Activated T-cell treated with anti-CD3 and anti-CD28 coated beads, Interleukin-2, amount 50 U/mL, for 4 hours (primary cell): ENCODE results near the gene CEP170B. TPM values are rescaled to one million over a fixed set of nuclear protein-coding genes. Genes with fewer than 3 reads are reported as not detected.
"Not testable (repeated sequence)": the region's sequence is repeated elsewhere in the genome, so short reads cannot be mapped to it uniquely, and the experiment has no call there.

ENCODE experiments used
- ATAC-seq, 2 donors: fragments of 200-7000 bp; cut with Tn5 transposase; one replicate each; pipeline ENCODE4 v1.10.0; 2021
- DNase-seq: peaks from one replicate; pipeline ENCODE4 v3.0.0-alpha.2; 2020
- H3K27me3 Mint-ChIP-seq: one replicate; pipeline ENCODE4 v1.8.0; 2021; ENCODE audit warnings: low read depth, mixed read lengths
- H3K36me3 Mint-ChIP-seq: one replicate; pipeline ENCODE4 v1.8.0; 2022; ENCODE audit warnings: mixed read lengths; ENCODE audit not compliant: insufficient read depth
- H3K4me1 Mint-ChIP-seq: one replicate; pipeline ENCODE4 v1.8.0; 2021; ENCODE audit warnings: low read depth, mixed read lengths
- H3K4me3 Mint-ChIP-seq: one replicate; pipeline ENCODE4 v1.8.0; 2021; ENCODE audit warnings: mild to moderate bottlenecking, moderate library complexity, mixed read lengths
- H3K9me3 Mint-ChIP-seq: one replicate; pipeline ENCODE4 v1.8.0; 2021; ENCODE audit warnings: mixed read lengths
- total RNA-seq, 3 donors: library from RNA; stranded (reverse); gene quantifications; one replicate each; pipeline ENCODE4 v1.2.1, GENCODE V29; 2021

Gene CEP170B
- total RNA-seq, 3 donors from 2014 or later, result 6.9 to 11.1 (median 7.5) TPM

DNA sequence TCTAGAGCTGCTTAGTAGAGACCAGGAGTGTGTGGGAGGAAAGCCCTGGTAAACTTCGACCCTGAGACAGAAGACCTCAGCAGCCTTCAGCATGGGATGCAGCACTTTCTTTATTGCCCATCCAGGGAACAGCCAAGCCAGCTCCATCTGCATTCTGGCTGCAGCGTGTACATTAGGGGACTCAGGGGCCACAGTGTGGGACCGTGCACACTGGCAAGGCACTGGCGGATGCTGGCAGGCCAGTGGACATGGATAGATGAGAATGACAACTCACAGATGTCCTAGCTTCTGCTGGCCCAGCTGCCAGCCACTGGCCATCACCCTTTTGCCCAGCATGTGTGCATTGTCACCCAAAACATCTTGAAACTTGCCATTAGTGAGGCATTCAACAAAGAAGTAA is 72.1 kb downstream of the CEP170B start:
- H3K9me3 Mint-ChIP-seq, result no peaks in the 10 kb centered on the region
- H3K4me1 Mint-ChIP-seq, result peaks cover 4% of the 10 kb centered on the region
- DNase-seq, result peak; percentile 1
- peaks cover 11% of the 10 kb centered on the region for H3K27me3 Mint-ChIP-seq
- no peaks in the 10 kb centered on the region for H3K36me3 Mint-ChIP-seq
- no peak overlapping the region for H3K4me3 Mint-ChIP-seq
- ATAC-seq, result no peak

DNA sequence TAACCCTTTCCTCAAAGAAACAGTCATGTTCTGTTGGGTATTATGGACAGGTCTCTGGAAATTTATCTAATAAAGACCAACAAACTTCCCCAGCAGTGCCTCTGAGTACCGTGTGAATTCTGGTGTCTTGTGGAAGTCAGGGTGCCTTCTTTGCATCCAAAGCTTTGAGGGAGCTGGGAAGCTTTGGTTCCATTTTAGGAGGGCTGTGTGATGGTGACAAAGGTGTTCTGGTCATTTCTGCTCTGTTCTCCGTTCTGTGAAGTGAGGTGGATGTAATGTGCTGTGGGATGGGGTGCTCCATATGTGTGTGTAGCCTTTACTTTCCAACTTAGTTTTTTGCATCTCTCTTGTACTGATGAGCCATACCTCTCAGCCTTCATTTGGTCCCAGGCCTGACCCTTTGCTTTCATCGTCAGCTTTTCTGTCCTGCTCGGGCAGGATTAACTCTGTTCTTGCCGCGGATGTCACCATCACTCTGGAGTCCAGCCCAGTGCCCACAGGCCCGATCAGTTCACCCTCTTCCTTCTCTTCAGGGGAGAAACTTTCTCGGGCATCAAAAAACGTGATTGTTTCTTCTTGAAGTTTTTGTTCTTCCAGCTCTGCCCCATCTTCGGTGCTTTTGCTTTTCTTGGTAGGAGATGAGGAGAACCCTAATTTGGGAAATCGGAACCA is 72.8 kb downstream of the CEP170B start:
- no peak for ATAC-seq
- Mint-ChIP-seq H3K4me3 (no peak overlapping the region), H3K36me3 (no peaks in the 10 kb centered on the region), H3K9me3 (no peaks in the 10 kb centered on the region), H3K27me3 (peaks cover 11% of the 10 kb centered on the region), H3K4me1 (peaks cover 4% of the 10 kb centered on the region)
- DNase-seq, result no peak

DNA sequence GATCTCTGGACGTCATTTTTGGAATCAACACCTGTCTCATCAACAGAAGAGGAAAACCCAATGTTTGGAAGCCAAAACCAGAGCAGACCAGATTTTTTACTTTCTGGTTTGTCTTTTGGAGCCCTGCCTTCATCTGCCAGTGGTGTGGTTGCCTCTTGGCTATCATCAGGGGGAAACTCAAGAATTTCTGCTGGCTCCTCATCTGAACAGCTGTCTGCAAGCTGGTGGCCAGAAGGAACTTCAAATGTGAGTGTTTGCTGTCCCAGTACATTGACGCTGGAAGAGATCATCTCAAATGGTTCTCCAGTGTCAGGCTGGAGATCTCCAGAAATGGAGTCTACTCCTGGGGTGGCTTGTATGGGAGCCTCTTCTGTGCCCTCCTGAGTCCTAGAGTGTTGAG is 73.4 kb downstream of the CEP170B start:
- peaks cover 4% of the 10 kb centered on the region for H3K4me1 Mint-ChIP-seq
- H3K4me3 Mint-ChIP-seq, result no peak overlapping the region
- no peaks in the 10 kb centered on the region for H3K36me3 Mint-ChIP-seq
- no peaks in the 10 kb centered on the region for H3K9me3 Mint-ChIP-seq
- no peak for DNase-seq
- ATAC-seq, result no peak
- peaks cover 11% of the 10 kb centered on the region for H3K27me3 Mint-ChIP-seq

DNA sequence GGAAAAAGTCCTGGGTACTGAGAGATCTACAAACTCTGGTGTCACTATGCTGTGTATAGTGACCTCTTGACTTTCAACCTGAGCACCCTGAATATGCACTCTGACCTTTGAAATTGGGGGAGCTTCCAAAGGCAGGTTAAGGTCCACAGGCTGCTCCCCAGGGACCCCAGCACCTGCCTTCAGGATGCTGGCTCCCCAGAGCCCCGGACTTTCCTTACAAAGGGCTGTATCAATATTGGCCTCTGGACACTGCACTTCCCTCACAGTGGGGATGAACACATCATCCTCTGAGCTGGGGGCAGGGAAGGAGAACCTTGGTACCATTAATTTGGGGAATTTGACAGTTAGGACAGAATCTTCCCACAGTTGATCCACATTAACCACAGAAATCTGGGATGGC is 73.9 kb downstream of the CEP170B start:
- DNase-seq, result no peak

DNA sequence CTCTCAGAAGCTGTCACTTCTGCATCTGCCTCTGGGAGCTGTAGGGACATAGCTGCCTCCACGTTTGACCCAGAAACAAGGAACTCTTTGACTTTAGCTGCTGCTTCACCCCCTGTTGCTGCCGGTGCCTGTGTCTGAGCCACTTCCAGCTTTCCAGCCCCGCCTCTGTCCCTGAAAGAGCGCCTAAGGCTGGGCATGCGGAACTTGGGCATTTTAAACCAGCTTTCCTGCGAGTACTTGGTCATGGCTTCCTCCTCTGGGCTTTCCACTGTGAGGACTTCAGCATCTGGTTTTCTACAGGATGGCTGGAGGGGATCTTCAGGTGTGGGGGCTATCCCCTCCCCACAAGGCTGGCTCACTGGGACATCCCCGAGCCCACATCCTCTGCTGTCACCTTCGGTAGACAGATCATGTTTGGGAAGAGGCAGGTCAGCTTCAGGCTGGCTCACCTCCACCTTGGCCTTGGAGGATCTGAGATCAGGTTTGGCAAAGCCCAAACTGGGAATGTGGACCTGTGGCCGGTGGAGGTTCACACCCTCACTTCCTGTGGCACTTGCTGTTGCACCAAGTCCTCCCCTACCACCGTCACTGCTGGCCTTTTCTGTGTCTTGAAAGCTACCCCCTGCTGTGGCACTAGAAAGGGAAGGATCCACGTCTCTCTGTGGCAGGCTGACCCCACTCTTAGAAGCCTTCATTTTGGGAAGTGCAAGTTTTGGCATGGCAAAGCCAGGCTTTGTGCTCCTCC is 74.8 kb downstream of the CEP170B start:
- peaks cover 7% of the 10 kb centered on the region for H3K27me3 Mint-ChIP-seq
- DNase-seq (no peak), ATAC-seq (no peak)
- H3K36me3 Mint-ChIP-seq, result no peaks in the 10 kb centered on the region
- H3K4me1 Mint-ChIP-seq, result no peaks in the 10 kb centered on the region
- no peaks in the 10 kb centered on the region for H3K9me3 Mint-ChIP-seq
- no peak overlapping the region for H3K4me3 Mint-ChIP-seq

More for the DNA sequence above, 73.9 kb downstream of the CEP170B start:
- Mint-ChIP-seq H3K36me3 (no peaks in the 10 kb centered on the region), H3K27me3 (peaks cover 11% of the 10 kb centered on the region), H3K4me3 (no peak overlapping the region), H3K9me3 (no peaks in the 10 kb centered on the region), H3K4me1 (peaks cover 4% of the 10 kb centered on the region)
- no peak for ATAC-seq

DNA sequence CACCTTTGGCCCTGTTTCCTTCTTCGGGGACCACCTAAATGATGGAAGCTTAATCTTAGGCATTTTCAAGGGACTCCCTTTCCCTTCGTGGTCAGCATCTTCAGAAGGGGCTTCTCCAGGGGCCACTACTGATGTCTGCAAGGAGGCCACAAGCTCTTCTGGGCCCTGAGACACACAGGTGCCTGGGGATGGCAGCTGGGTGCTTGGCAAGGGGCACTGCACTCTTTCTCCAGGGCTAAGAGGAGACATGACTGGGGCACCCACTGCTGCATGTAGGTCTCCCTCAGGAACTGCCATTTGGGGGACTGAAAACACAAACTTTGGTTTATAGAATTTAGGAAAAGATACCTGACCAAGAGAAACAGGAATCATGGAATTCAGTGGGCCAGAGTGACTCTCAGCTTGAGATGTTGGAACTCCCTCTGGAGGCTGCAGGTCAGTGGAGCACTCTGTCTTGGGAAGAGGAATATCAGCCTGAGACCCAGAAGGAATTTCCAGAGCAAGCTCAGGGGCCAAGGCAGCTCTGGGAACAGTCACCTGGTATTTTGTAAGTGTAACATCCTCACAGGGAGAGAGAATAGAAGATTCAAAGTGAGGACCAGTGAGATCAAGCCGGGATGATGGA is 75.6 kb downstream of the CEP170B start:
- H3K36me3 Mint-ChIP-seq, result no peaks in the 10 kb centered on the region
- no peak for ATAC-seq
- no peaks in the 10 kb centered on the region for H3K9me3 Mint-ChIP-seq
- H3K4me3 Mint-ChIP-seq, result no peak overlapping the region
- peaks cover 8% of the 10 kb centered on the region for H3K27me3 Mint-ChIP-seq
- no peak for DNase-seq
- H3K4me1 Mint-ChIP-seq, result no peaks in the 10 kb centered on the region

DNA sequence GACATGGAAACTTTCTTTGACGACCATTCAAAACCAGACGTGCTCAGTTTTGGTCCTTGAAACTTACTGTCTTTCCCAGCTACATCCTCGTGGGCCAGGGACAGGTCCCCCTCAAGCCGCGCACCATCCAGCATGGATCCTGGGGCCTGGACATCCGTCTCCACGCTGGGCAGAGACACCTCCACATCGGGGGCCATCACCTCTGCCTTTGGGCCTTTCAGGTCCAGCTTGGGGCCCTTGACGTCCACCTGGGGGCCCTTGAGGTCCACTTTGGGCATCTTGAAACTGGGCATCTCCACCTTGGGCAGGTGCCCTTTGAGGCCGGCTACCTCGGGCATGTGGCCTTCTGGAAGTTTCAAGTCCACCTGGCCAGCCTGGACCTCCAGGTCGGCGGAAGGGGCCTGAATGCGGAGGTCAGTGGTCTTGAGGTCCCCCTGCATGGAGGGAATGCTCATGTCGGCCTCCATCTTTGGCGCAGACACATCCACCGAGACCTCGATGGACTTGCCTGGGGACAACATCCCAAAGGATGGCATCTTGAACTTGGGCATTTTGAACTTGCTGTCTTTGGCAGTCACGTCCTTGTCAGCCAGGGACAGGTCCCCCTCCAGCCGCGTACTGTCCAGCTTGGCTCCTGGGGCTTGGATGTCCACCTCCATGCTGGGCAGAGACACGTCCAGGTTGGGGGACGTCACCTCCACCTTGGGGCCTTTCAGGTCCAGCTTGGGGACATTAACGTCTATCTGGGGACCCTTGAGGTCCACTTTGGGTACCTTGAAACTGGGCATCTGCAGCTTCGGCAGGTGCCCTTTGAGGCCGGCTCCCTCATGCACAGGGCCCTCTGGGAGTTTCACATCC is 76.7 kb downstream of the CEP170B start:
- no peaks in the 10 kb centered on the region for H3K4me1 Mint-ChIP-seq
- H3K36me3 Mint-ChIP-seq, result no peaks in the 10 kb centered on the region
- peak; percentile 3 for DNase-seq
- H3K9me3 Mint-ChIP-seq, result no peaks in the 10 kb centered on the region
- H3K4me3 Mint-ChIP-seq, result no peak overlapping the region
- no peak for ATAC-seq
- H3K27me3 Mint-ChIP-seq, result peaks cover 8% of the 10 kb centered on the region

DNA sequence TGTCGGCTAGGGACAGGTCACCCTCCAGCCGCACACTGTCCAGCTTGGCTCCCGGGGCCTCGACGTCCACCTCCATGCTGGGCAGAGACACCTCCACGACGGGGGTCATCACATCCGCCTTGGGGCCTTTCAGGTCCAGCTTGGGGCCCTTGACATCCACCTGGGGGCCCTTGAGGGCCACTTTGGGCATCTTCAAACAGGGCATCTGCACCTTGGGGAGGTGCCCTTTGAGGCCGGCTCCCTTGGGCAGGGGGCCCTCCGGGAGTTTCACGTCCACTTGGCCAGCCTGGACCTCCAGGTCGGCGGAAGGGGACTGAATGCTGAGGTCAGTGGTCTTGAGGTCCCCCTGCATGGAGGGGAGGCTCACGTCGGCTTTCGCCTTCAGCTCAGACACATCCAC is 77.5 kb downstream of the CEP170B start:
- DNase-seq (no peak), ATAC-seq (no peak)
- no peaks in the 10 kb centered on the region for H3K4me1 Mint-ChIP-seq
- H3K27me3 Mint-ChIP-seq, result peaks cover 8% of the 10 kb centered on the region
- no peaks in the 10 kb centered on the region for H3K36me3 Mint-ChIP-seq
- H3K4me3 Mint-ChIP-seq, result no peak overlapping the region
- no peaks in the 10 kb centered on the region for H3K9me3 Mint-ChIP-seq

DNA sequence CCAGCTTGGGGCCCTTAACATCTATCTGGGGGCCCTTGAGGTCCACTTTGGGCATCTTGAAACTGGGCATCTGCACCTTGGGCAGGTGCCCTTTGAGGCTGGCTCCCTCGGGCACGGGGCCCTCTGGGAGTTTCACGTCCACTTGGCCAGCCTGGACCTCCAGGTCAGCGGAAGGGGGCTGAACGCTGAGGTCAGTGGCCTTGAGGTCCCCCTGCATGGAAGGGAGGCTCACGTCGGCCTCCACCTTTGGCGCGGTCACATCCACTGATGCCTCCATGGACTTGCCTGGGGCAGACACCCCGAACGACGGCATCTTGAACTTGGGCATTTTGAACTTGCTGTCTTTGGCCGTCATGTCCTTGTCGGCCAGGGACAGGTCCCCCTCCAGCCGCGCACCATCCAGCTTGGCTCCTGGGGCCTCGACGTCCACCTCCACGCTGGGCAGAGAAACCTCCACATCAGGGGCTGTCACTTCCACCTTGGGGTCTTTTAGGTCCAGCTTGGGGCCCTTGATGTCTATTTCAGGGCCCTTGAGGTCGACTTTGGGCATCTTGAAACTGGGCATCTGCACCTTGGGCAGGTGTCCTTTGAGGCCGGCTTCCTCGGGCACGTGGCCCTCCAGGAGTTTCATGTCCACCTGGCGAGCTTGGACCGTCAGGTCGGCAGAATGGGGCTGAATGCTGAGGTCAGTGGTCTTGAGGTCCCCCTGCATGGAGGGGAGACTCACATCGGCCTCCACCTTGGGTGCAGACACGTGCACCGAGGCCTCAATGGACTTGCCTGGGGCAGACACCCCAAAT is 78.3 kb downstream of the CEP170B start:
- not testable (repeated sequence) for H3K9me3 Mint-ChIP-seq, H3K27me3 Mint-ChIP-seq, H3K4me1 Mint-ChIP-seq, ATAC-seq, H3K36me3 Mint-ChIP-seq, H3K4me3 Mint-ChIP-seq
- DNase-seq, result peak; percentile 0

DNA sequence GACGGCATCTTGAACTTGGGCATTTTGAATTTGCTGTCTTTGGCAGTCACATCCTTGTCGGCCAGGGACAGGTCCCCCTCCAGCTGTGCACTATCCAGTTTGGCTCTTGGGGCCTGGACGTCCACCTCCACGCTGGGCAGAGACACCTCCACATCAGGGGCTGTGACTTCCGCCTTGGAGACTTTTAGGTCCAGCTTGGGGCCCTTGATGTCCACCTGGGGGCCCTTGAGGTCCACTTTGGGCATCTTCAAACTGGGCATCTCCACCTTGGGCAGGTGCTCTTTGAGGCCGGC is 78.9 kb downstream of the CEP170B start:
- not testable (repeated sequence) for DNase-seq, H3K4me3 Mint-ChIP-seq, H3K4me1 Mint-ChIP-seq, ATAC-seq, H3K9me3 Mint-ChIP-seq, H3K27me3 Mint-ChIP-seq, H3K36me3 Mint-ChIP-seq

DNA sequence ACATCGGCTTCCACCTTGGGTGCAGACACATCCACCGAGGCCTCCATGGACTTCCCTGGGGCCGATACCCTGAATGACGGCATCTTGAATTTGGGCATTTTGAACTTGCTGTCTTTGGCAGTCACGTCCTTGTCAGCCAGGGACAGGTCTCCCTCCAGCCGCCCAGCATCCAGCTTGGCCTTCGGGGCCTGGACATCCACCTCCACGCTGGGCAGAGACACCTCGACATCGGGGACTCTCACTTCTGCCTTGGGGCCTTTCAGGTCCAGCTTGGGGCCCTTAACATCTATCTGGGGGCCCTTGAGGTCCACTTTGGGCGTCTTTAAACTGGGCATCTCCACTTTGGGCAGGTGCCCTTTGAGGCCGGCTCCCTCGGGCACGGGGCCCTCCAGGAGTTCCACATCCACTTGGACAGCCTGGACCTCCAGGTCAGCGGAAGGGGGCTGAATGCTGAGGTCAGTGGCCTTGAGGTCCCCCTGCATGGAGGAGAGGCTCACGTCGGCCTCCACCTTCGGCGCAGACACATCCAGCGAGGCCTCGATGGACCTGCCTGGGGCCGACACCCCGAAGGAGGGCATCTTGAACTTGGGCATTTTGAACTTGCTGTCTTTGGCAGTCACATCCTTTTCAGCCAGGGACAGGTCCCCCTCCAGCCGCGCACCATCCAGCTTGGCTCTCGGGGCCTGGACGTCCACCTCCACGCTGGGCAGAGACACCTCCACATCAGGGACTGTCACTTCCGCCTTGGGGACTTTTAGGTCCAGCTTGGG is 79.6 kb downstream of the CEP170B start:
- ATAC-seq, H3K9me3 Mint-ChIP-seq, DNase-seq, H3K4me1 Mint-ChIP-seq, H3K27me3 Mint-ChIP-seq, H3K36me3 Mint-ChIP-seq, H3K4me3 Mint-ChIP-seq: not testable (repeated sequence)

DNA sequence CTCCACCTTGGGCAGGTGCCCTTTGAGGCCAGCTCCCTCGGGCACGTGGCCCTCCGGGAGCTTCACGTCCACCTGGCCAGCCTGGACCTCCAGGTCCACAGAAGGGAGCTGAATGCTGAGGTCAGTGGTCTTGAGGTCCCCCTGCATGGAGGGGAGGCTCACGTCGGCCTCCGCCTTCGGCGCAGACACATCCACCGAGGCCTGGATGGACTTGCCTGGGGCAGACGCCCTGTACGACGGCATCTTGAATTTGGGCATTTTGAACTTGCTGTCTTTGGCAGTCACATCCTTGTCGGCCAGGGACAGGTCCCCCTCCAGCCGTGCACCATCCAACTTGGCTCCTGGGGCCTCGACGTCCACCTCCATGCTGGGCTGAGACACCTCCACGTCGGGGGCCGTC is 80.2 kb downstream of the CEP170B start:
- H3K4me3 Mint-ChIP-seq, H3K36me3 Mint-ChIP-seq, H3K9me3 Mint-ChIP-seq, H3K27me3 Mint-ChIP-seq, ATAC-seq, H3K4me1 Mint-ChIP-seq, DNase-seq: not testable (repeated sequence)
